Hypothalamus (tissue), 51 donors: ENCODE measurements around the gene TEX36.
"Not testable (repeated sequence)": the region's sequence is repeated elsewhere in the genome, so short reads cannot be mapped to it uniquely, and the experiment has no call there.

ENCODE experiments used
- DNase-seq, 51 donors: peaks; one replicate each; lab custom pipeline; 2025; lab: John Stamatoyannopoulos, UW

The TEX36 gene, protein sequence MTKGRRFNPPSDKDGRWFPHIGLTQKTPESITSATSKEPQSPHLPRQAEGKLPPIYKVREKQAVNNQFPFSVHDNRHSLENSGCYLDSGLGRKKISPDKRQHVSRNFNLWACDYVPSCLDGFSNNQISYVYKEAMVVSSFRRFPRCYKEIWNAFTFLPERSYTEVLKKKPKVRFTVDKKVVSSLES

DNA sequence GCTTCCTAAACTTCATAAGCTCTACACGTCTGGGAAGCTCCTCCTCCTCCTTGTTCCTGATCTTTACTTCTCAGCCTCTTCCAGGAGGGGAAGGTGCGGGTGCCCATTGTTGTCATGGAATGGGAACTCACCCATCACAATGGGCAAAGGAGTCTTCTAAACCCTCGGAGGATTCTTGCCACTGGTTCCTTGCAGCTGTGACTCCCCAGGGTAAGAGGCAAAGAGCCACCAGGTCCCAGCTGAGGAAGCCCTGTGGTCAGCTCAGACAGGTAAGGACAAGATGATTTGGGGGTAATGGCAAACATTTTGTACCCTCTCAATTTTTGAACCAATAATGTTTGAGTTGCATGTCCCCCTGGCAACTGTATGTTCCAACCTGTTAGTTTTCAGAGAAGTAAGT is at the start of gene TEX36:
Gene TEX36, minus strand, starts transcription at position 101 of the 400 bp plus-strand sequence. CDS start 174 bp downstream, outside the sequence.
- no peak for DNase-seq

GRCh38 chr10:125727436-125727835 is 44.5 kb upstream of the TEX36 start:
- no peak for DNase-seq

DNA sequence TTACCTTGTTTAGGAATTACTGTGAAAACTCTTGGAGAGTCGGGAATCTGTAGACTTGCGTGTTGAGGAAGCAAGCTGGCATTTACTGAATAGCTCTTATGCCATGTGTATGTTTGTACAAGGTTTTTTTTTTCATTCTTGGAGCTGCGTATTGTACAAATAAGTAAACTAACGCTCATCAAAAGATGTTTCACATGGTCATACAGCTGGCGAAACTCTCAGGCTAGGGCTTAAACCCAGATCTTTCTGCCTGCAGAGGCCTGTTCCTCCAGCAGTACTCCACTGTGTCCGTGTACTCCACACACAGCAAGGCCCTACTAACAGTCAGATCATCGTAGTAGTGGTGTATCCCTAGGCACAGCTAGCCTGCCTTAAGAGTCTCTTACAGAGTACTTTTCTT is 44.0 kb upstream of the TEX36 start:
- DNase-seq, result no peak

- DNase-seq, result no peak
Measured at GRCh38 chr10:125722811-125723210, 39.8 kb upstream of the TEX36 start.

- DNase-seq, result no peak
Measured at GRCh38 chr10:125721035-125721434, 38.1 kb upstream of the TEX36 start.

DNA sequence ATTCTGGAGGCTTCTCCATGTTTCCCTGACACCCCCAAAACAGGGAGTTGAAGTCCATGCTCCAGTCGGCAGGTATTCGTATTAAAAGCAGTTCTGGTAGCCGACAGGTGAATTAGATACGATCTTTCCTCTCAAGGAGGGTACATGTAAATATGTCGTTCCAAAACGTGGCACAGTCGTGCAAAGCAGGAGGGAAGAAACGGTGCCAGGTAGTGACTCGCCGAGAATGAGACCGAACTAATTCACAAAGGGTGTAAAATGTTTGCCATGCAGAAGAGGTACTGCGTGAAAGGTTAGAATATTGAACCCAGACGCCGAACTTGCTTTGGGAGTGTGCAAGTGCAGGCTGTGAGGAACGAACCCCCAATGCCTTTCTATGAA is 37.0 kb upstream of the TEX36 start:
- DNase-seq, result peak in 2 of 51 donors; percentile 24 to 26

DNA sequence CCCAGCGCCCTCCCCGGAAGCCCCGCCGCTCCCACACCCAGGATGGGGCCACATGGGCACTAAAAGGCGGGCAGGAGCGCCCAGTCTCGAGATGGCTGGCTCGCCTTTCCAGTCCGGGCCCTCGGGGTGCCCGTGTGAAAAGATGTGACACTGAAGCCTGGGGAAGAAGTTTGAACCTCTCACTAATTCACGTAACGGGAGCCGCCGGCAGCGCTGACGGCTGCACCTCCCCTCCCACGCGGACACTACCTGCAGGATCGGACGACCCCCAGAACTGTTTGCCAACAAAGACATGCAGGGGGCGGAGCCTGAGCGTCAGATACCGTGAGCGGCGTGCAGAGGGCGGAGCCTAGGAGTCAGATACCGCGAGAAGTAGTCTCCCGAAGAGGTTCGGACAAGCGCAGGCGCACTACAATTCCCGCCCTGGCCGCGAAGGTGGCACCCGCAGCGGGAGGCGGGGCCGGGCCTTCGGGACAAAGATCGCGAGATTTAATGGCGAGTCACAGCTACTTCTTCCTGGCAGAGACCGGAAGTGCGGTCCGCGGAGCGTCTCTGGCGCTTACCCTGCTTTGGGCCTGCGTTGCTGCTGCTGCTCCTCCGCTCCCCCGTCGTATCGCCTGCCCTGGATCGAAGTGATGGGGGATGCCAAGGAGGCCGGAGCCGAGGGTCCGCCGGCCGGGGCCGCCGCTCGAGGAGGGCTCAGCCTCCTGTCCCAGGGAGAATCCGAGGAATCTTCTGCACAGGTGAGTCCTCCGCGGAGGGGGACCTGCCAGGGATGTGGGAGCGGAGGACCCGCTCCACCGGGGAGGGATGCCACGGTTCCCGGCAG is 36.4 kb upstream of the TEX36 start, which contains the start of gene EDRF1:
Gene EDRF1, plus strand, starts transcription at position 537 of the 829 bp plus-strand sequence. Its CDS starts 99 bp downstream, at position 636.
- DNase-seq, result peak; percentile 62 to 100 (median 97)

DNA sequence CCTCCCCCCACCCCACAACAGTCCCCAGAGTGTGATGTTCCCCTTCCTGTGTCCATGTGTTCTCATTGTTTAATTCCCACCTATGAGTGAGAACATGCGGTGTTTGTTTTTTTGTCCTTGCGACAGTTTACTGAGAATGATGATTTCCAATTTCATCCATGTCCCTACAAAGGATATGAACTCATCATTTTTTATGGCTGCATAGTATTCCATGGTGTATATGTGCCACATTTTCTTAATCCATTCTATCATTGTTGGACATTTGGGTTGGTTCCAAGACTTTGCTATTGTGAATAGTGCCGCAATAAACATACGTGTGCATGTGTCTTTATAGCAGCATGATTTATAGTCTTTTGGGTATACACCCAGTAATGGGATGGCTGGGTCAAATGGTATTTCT is 31.8 kb upstream of the TEX36 start:
- DNase-seq, result not testable (repeated sequence)

- DNase-seq, result no peak
Measured at GRCh38 chr10:125711110-125711750, 28.3 kb upstream of the TEX36 start.

DNA sequence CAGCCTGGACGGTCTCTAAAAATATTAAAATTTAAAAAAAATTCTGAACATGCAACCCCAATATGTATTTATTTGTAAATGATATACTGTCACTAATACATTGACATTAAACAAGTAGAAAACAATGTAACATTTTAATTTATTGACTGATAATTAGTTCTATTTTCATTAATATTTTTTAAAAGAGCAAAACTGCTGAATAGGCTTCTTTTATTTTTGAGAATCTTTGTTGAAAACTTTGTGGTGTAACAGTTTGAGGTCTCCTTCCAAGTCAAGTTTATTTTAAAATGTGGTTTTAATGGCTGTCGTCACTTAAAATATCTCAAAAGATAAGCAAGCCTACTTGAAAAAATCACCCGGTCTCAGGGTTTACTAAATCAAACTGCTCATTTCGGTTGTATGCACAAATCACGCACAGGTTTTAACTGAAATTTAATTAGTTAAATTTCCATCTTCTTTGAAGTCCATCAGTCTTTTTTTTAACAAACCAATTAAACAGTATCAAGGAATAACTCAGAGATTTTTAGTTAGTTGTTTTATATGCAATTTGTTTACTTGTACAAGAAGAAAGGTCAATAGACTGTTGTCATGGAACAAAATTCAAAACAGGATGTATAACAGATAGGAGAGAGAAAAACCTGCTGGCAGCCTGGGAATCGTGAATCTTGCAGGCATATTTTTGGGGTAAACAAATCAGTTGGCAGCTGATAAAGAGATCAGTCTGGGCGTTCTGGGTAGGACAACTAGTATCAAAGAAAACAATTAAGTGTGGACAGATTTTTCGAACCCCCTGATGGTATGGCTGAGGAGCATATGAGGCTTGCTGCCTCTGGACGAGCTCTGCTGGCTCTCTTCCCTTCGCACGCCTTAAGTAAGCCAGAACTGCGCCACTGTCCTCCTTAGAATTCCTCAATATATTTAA is 26.9 kb upstream of the TEX36 start:
- DNase-seq, result no peak

GRCh38 chr10:125708971-125709503 is 26.1 kb upstream of the TEX36 start:
- no peak for DNase-seq

DNA sequence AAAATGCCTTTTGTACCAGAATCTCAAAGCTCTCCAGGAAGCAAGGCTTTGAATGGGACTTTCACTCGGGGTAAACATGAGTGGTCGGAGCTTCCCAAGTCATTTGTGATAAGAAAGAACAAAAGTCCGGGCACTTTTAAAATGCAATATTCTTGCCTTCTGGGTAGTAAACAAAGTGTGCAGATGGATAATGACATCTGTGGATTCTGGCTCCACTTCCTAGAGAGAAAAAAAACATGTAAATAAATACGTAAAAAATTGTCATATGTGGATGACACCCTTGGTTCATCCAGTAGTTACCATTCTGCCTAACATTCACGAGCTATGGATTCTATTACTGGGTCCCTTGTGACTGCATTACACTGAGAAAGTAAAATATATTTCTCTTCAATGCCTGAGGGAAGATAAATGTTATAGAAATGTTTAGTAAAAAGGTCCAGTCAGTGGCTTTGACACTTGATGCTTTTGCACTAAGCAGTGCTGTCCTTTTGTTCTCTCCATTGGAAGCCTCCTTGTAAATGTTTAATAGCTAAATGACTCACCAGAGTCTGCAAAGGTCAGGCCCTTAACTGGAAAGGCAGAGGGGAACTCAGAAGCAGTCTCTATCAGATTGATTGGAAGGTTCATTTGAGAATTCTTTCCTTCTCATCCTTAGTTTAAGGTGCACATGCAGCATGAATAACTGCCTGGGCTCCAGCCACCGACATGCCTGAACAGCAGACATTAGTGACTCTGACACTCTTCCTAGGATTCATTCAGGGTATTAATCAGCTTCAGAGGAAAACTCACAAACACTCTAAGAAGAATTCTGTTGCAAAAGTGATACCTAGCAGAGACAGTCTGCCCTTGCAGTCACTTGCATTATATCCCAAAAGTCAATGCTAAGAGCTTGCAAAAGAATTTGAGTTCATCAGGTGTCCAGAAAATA is 24.8 kb upstream of the TEX36 start:
- no peak for DNase-seq

DNA sequence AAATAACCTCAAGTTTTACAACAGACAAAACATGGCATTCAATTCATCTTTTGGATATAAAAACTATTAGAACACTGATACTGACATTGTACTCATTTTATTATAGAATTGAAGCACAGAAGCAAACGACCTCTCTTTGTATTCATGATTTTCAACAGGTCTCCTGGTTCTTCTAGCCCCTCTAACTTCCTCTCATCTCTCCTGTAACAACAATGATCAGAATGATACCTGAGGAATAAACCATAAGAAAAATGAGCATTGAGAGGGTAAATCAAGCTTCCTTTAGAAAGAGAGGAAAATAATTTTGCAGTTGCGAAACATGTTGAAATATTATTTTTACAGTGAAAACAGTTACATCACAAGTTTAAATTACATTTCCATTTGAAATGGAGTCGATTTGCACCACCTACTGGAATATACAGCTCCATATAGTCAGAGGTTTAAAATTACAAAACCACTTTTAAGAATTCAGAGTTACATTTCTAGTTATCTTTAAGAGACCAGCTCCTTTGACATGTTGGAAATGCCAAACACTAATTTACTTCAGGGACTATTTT is 17.5 kb upstream of the TEX36 start:
- DNase-seq, result no peak

- DNase-seq, result no peak
Measured at GRCh38 chr10:125699562-125700143, 16.7 kb upstream of the TEX36 start.

DNA sequence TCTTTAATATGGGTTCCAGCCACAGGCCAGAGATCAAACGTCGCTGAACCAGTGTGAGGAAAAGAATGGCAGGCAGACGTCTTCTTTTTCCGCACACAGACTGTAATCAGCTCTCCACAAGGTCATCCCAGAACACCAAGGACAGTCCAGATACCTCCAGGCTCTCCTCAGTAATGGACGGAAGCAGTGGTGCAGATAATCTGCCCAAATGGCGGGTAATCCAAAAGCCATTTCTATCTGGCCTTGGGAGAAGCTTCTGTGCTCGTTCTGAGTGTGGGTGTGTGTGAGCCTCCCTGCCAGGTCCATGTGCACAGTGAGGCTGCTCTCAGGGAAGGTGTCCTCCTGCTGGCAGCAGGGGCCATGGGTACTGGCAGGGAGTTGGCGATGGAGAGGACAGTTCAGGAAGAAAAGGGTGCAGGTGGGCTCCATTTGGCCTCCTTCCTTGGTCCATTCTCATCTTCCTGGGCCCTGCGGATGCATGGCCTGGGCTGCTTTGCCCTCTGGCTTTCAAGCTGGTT is 15.6 kb upstream of the TEX36 start:
- no peak for DNase-seq

DNA sequence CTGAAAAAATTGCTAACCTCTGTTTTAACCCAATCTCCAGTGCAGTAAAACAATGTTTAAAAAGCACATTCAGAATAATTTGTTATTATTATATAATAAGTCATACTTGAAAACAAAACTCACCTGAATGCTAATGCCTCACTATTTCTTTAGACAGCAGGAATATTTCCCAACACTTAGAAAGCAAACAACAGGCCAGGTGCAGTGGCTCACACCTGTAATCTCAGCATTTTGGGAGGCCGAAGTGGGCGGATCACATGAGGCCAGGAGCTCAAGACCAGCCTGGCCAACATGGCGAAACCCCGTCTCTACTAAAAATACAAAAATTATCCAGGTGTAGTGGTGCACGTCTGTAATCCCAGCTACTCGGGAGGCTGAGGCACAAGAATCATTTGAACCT is 13.9 kb upstream of the TEX36 start:
- not testable (repeated sequence) for DNase-seq

DNA sequence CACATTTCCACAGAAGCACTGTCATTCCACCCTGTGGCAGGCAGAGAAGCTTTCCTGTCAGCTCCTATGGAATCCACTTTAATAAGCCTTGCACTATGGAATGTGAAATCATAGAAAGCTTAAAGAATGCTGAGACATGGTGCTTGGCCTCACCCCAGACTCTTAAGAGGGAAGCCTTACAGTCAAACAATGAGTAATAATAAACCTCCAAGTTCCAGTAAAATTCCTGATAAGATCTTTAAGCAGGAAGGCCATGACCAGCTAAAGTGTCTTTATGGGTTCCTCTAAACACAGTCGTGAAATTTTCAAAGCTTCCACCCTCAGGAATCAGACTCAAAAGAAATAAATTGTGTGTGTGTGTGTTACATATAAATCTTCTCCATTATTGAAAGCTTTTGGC is 11.9 kb upstream of the TEX36 start:
- no peak for DNase-seq

DNA sequence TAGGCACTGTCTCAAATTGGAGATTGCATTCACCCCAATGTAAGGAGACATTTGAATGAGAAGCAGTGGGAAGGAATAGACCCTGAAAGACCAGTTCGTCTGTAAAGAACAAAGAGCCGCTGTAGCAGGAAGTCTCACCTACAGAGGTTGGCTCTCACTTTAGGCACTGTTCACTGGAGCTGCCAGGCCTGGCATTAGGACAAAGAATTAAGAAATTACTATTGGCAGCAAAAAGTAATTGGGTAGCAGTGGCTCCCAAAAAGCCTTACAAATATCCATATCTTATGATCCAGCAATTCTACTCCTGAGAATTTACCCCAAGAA is 10.5 kb upstream of the TEX36 start:
- DNase-seq, result no peak
